ENCODE data around the gene TMEM269.
A peak's percentile ranks its signal among the peaks of the same experiment; 100 is the strongest.

The TMEM269 gene

GRCh38 chr1:42841010-42841409 lies 56.2 kb downstream of the TMEM269 start:
- peaks cover 3% of the 10 kb centered on the region for H3K4me1 Mint-ChIP-seq
- H3K27ac Mint-ChIP-seq: no peak overlapping the region
- H3K9me3 Mint-ChIP-seq: no peaks in the 10 kb centered on the region
- no peak for TF ChIP-seq CTCF (IDR thresholded peaks at IDR 0.05; ENCODE audit: unreplicated experiment in 3 of 3)
- no peaks in the 10 kb centered on the region for H3K27me3 Mint-ChIP-seq (ENCODE audit: low read depth)
- H3K36me3 Mint-ChIP-seq (ENCODE audit: low read depth): peaks cover 16% of the 10 kb centered on the region
- no peak overlapping the region for H3K4me3 Mint-ChIP-seq

GRCh38 chr1:42841440-42842147 lies 56.8 kb downstream of the TMEM269 start:
- no peak for TF ChIP-seq CTCF (IDR thresholded peaks at IDR 0.05; ENCODE audit: unreplicated experiment in 3 of 3)
- no peaks in the 10 kb centered on the region for H3K27me3 Mint-ChIP-seq (ENCODE audit: low read depth)
- H3K4me1 Mint-ChIP-seq: peaks cover 6% of the 10 kb centered on the region
- no peaks in the 10 kb centered on the region for H3K9me3 Mint-ChIP-seq
- no peak overlapping the region for H3K27ac Mint-ChIP-seq
- H3K36me3 Mint-ChIP-seq (ENCODE audit: low read depth): peaks cover 16% of the 10 kb centered on the region
- H3K4me3 Mint-ChIP-seq: no peak overlapping the region

- no peaks in the 10 kb centered on the region for H3K9me3 Mint-ChIP-seq
- H3K27ac Mint-ChIP-seq: no peak overlapping the region
- peaks cover 30% of the 10 kb centered on the region for H3K4me1 Mint-ChIP-seq
- H3K4me3 Mint-ChIP-seq: peak overlapping the region; percentile 2 to 54 (median 31)
- H3K27me3 Mint-ChIP-seq (ENCODE audit: low read depth): no peaks in the 10 kb centered on the region
- TF ChIP-seq CTCF (IDR thresholded peaks at IDR 0.05; ENCODE audit: unreplicated experiment in 3 of 3): no peak
- peaks cover 29% of the 10 kb centered on the region for H3K36me3 Mint-ChIP-seq (ENCODE audit: low read depth)
Measured at GRCh38 chr1:42844592-42845140, 59.9 kb downstream of the TMEM269 start.

- Mint-ChIP-seq H3K4me3 (no peak overlapping the region), H3K36me3 (ENCODE audit: low read depth) (peaks cover 31% of the 10 kb centered on the region), H3K4me1 (peaks cover 34% of the 10 kb centered on the region), H3K27me3 (ENCODE audit: low read depth) (no peaks in the 10 kb centered on the region), H3K9me3 (peaks cover 3% of the 10 kb centered on the region), H3K27ac (no peak overlapping the region)
- no peak for TF ChIP-seq CTCF (IDR thresholded peaks at IDR 0.05; ENCODE audit: unreplicated experiment in 3 of 3)
Measured at GRCh38 chr1:42845193-42845592, 60.4 kb downstream of the TMEM269 start.

GRCh38 chr1:42845866-42846256 lies 61.1 kb downstream of the TMEM269 start:
- H3K27ac Mint-ChIP-seq: peak overlapping the region; percentile 55 to 87 (median 80)
- H3K27me3 Mint-ChIP-seq (ENCODE audit: low read depth): no peaks in the 10 kb centered on the region
- peak overlapping the region; percentile 96 to 100 (median 97) for H3K4me3 Mint-ChIP-seq
- peaks cover 5% of the 10 kb centered on the region for H3K9me3 Mint-ChIP-seq
- H3K4me1 Mint-ChIP-seq: peaks cover 34% of the 10 kb centered on the region
- TF ChIP-seq CTCF (IDR thresholded peaks at IDR 0.05; ENCODE audit: unreplicated experiment in 3 of 3): no peak
- peaks cover 35% of the 10 kb centered on the region for H3K36me3 Mint-ChIP-seq (ENCODE audit: low read depth)

All from nephron (organoid).